Endothelial cell of umbilical vein (primary cell): Measurements from ENCODE around the gene PAOX. TPM values are rescaled to one million over a fixed set of nuclear protein-coding genes. Genes with fewer than 3 reads are reported as not detected.

Source experiments
- BruUV-seq: library from RNA; stranded (reverse); fragments of 400-500 nt; replicated peaks from 2 replicates; lab custom pipeline; 2021; lab: Mats Ljungman, UMichigan
- CTCF ChIA-PET: fragments of 300-600, 350-600 bp; sonication (Branson Sonifier 250); formaldehyde crosslinking; loops from one replicate; lab custom pipeline; 2021; ENCODE audit warnings: antibody characterized with exemption, inconsistent platforms; lab: Charles Lee
- POLR2A ChIA-PET: fragments of 300-600, 350-600 bp; sonication (Branson Sonifier 250); formaldehyde crosslinking; loops from one replicate; lab custom pipeline; 2021; ENCODE audit warnings: antibody characterized with exemption, inconsistent platforms; lab: Charles Lee
- DNase-seq: peaks from one replicate; pipeline ENCODE4 v3.0.0-alpha.2; 2011; ENCODE audit warnings: low read depth, low spot score
- FAIRE-seq: peaks from 2 replicates; lab custom pipeline; 2011; peaks lifted over from hg19 to GRCh38; lab: Jason Lieb, UNC
- H2AFZ ChIP-seq: 2 replicates; pipeline ENCODE4 v1.6.0; 2012; ENCODE audit warnings: low read depth, low read length, control low read depth, inconsistent platforms
- H3K27ac ChIP-seq: 2 replicates; pipeline ENCODE4 v1.5.1; 2011; ENCODE audit warnings: low read depth, mild to moderate bottlenecking, control low read depth, low read length, moderate library complexity; ENCODE audit not compliant: insufficient read depth
- H3K27me3 ChIP-seq, 2 experiments: 2 replicates each; pipeline versions ENCODE4 v1.6.0 to v1.6.1; 2011; ENCODE audit warnings: low read length in 2 of 2, mixed read lengths in 1 of 2; ENCODE audit not compliant: control insufficient read depth in 2 of 2, insufficient read depth in 2 of 2
- H3K36me3 ChIP-seq, 2 experiments: 2 replicates in 1 of 2; 3 replicates in 1 of 2; pipeline ENCODE4 v1.5.1; 2011; ENCODE audit warnings: low read length in 2 of 2, mild to moderate bottlenecking in 1 of 2, moderate library complexity in 1 of 2; ENCODE audit not compliant: control insufficient read depth in 2 of 2, insufficient read depth in 2 of 2; ENCODE audit errors: extremely low read depth in 1 of 2
- H3K4me1 ChIP-seq: 3 replicates; pipeline ENCODE4 v1.5.1; 2011; ENCODE audit warnings: mild to moderate bottlenecking, low read length; ENCODE audit not compliant: control insufficient read depth, insufficient read depth; ENCODE audit errors: extremely low read depth
- H3K4me2 ChIP-seq: 2 replicates; pipeline ENCODE4 v1.6.1; 2011; ENCODE audit warnings: low read length, control low read depth, mixed read lengths; ENCODE audit not compliant: insufficient read depth
- H3K4me3 ChIP-seq, 3 experiments: fragments of 200-600 bp in 1 of 3; sonication (generic), shearing (Covaris generic) in 1 of 3; replicated peaks in 1 of 3; 2 replicates each; pipeline ENCODE4 v1.5.1; 2011 to 2016; ENCODE audit warnings: control low read depth in 3 of 3, low read length in 3 of 3, mild to moderate bottlenecking in 2 of 3, inconsistent platforms in 1 of 3, low read depth in 1 of 3, moderate library complexity in 1 of 3; ENCODE audit not compliant: insufficient read depth in 1 of 3
- H3K79me2 ChIP-seq: 2 replicates; pipeline ENCODE4 v1.6.0; 2012; ENCODE audit warnings: low read length, inconsistent platforms; ENCODE audit not compliant: control insufficient read depth, insufficient read depth
- H3K9ac ChIP-seq: replicated peaks from 2 replicates; pipeline ENCODE3; 2011; ENCODE audit warnings: low read length, control low read depth; ENCODE audit not compliant: insufficient read depth; ENCODE audit errors: extremely low read depth
- H3K9me1 ChIP-seq: replicated peaks from 3 replicates; pipeline ENCODE4 v1.6.0; 2011; ENCODE audit warnings: mild to moderate bottlenecking, low read length; ENCODE audit not compliant: control insufficient read depth, insufficient read depth; ENCODE audit errors: extremely low read depth
- H3K9me3 ChIP-seq: replicated peaks from 2 replicates; pipeline ENCODE4 v1.5.1; 2012; ENCODE audit warnings: low read length, inconsistent platforms; ENCODE audit not compliant: control insufficient read depth, insufficient read depth
- H4K20me1 ChIP-seq: replicated peaks from 2 replicates; pipeline ENCODE3; 2011; ENCODE audit warnings: mild to moderate bottlenecking, low read length; ENCODE audit not compliant: control insufficient read depth, insufficient read depth; ENCODE audit errors: extremely low read depth
- EZH2 ChIP-seq: IDR thresholded peaks from 2 replicates; pipeline ENCODE4 v1.6.1; 2012; ENCODE audit warnings: borderline replicate concordance, low read depth, mild to moderate bottlenecking, moderate library complexity, low read length, inconsistent platforms; ENCODE audit not compliant: severe bottlenecking
- FOS ChIP-seq: IDR thresholded peaks from 2 replicates; pipeline ENCODE4 v1.6.1; 2011; ENCODE audit warnings: mild to moderate bottlenecking, low read length, moderate library complexity, borderline replicate concordance; ENCODE audit not compliant: insufficient read depth
- GATA2 ChIP-seq: IDR thresholded peaks from 2 replicates; pipeline ENCODE4 v1.7.0; 2011; ENCODE audit warnings: low read depth, mild to moderate bottlenecking, moderate library complexity, mixed read lengths, low read length; ENCODE audit not compliant: insufficient read length, insufficient read depth
- JUN ChIP-seq: IDR thresholded peaks from 2 replicates; pipeline ENCODE4 v1.6.1; 2011; ENCODE audit warnings: borderline replicate concordance, low read depth; ENCODE audit not compliant: insufficient read length, insufficient read depth
- MYC ChIP-seq: IDR thresholded peaks from one replicate; pipeline ENCODE4 v1.6.1; 2011; ENCODE audit warnings: mild to moderate bottlenecking, low read depth, low read length
- POLR2A ChIP-seq: IDR thresholded peaks from 2 replicates; pipeline ENCODE4 v1.6.1; 2012; ENCODE audit warnings: low read depth, mild to moderate bottlenecking, control low read depth, low read length
- POLR2AphosphoS5 ChIP-seq: IDR thresholded peaks from 2 replicates; pipeline ENCODE4 v1.6.1; 2012; ENCODE audit warnings: low read depth, mild to moderate bottlenecking, control low read depth, low read length, moderate library complexity; ENCODE audit not compliant: insufficient read depth
- dilution Hi-C: fragments of 300-500 bp; cut with MboI; formaldehyde crosslinking; loops from one replicate; pipeline ENCODE4 v1.15.0; 2019; ENCODE audit warnings: low sequenced_read_pairs; ENCODE audit not compliant: extremely low pct_ligation_motif_present
- intact Hi-C: fragments of 100-400 bp; cut with micrococcal nuclease; formaldehyde crosslinking; loops from one replicate; pipeline ENCODE4 v1.10.0; 2022
- polyA plus RNA-seq, 4 experiments: library from polyadenylated mRNA; depleted of rRNA in 3 of 4; stranded (reverse) in 3 of 4; unstranded in 1 of 4; fragments of >200 nt; gene quantifications; 2 replicates each; pipeline versions ENCODE4 v1.2.1 to v1.2.3, GENCODE V29; 2011 to 2012; ENCODE audit warnings: missing spikeins in 1 of 4
- total RNA-seq: library from RNA; stranded (reverse); gene quantifications from 2 replicates; pipeline ENCODE4 v1.2.3, GENCODE V29; 2021
- TF ChIP-seq, protein P1 (sequence below), 2 donors: IDR thresholded peaks; 1 replicate in 1 of 2; 2 replicates in 1 of 2; pipeline ENCODE4 v1.5.1; 2011; ENCODE audit warnings: low read length in 2 of 2, mild to moderate bottlenecking in 2 of 2, moderate library complexity in 2 of 2, control low read depth in 1 of 2, inconsistent platforms in 1 of 2, low read depth in 1 of 2; ENCODE audit not compliant: insufficient read depth in 1 of 2; ENCODE audit errors: extremely low read depth in 1 of 2
- TF ChIP-seq, protein P2 (sequence below): IDR thresholded peaks from 2 replicates; pipeline ENCODE4 v1.6.1; 2011; ENCODE audit not compliant: insufficient read depth, insufficient read length

Gene PAOX
- total and polyA plus RNA-seq, 2 donors (not counting 3 experiments of a cell fraction or from before 2014, with no cell fraction given): 2.6 to 3.8 TPM

DNA sequence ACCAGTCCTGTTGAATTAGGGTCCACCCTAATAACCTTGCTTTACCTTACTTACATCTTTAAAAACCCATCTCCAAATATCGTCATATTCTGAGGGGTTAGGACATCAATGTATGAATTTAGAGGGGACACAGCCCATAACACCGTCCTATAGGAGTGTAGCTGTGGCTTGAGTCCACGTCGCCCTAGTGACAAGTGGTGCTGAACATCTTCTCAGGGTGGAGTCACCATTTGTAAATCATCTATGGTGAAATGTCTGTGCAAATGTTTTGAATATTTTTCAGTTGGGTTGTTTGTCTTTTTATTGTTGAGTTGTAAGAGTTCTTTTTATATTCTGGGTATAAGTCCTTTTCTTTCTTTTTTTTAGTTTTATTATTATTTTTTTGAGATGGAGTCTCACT lies 37.1 kb upstream of the PAOX start:
- dilution Hi-C loops (no loop called here), intact Hi-C loops (no loop called here)
- Histone ChIP-seq H4K20me1 (no peaks in the 10 kb centered on the region), H3K79me2 (no peaks in the 10 kb centered on the region), H3K27me3 (peaks cover 4 to 6% of the 10 kb centered on the region in 2 experiments), H3K9me3 (no peaks in the 10 kb centered on the region), H3K9ac (no peak overlapping the region), H3K36me3 (no peaks in the 10 kb centered on the region), H3K9me1 (no peaks in the 10 kb centered on the region), H3K4me2 (no peak overlapping the region), H3K4me3 (no peak overlapping the region), H3K27ac (no peak overlapping the region), H2AFZ (no peak overlapping the region), H3K4me1 (no peaks in the 10 kb centered on the region)
- FAIRE-seq (no peak), DNase-seq (no peak)
- TF ChIP-seq, protein P1, sequence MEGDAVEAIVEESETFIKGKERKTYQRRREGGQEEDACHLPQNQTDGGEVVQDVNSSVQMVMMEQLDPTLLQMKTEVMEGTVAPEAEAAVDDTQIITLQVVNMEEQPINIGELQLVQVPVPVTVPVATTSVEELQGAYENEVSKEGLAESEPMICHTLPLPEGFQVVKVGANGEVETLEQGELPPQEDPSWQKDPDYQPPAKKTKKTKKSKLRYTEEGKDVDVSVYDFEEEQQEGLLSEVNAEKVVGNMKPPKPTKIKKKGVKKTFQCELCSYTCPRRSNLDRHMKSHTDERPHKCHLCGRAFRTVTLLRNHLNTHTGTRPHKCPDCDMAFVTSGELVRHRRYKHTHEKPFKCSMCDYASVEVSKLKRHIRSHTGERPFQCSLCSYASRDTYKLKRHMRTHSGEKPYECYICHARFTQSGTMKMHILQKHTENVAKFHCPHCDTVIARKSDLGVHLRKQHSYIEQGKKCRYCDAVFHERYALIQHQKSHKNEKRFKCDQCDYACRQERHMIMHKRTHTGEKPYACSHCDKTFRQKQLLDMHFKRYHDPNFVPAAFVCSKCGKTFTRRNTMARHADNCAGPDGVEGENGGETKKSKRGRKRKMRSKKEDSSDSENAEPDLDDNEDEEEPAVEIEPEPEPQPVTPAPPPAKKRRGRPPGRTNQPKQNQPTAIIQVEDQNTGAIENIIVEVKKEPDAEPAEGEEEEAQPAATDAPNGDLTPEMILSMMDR (IDR thresholded peaks at IDR 0.05; ENCODE audit: extremely low read depth in 1 of 2, insufficient read depth in 1 of 2, low read depth in 1 of 2, low read length in 2 of 2): no peak
- TF ChIP-seq GATA2 (no peak), POLR2AphosphoS5 (no peak), FOS (no peak)
- CTCF ChIA-PET: interaction anchor here (1.0 kb wide), 2 partner anchors 12 to 13 kb away, joined by 3 to 5 read pairs; no protein-coding TSS in a partner anchor
- no TSS peak for BruUV-seq
- POLR2A ChIA-PET: no interaction called here

GRCh38 chr10:133342942-133343341 lies 36.1 kb upstream of the PAOX start:
- H3K36me3 ChIP-seq: no peaks in the 10 kb centered on the region
- TF ChIP-seq FOS (no peak), MYC (no peak), POLR2A (no peak), POLR2AphosphoS5 (no peak), JUN (no peak), GATA2 (no peak), EZH2 (no peak)
- TF ChIP-seq, protein P1 (IDR thresholded peaks at IDR 0.05; ENCODE audit: extremely low read depth in 1 of 2, insufficient read depth in 1 of 2, low read depth in 1 of 2, low read length in 2 of 2): no peak
- TF ChIP-seq, protein P2, sequence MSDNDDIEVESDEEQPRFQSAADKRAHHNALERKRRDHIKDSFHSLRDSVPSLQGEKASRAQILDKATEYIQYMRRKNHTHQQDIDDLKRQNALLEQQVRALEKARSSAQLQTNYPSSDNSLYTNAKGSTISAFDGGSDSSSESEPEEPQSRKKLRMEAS: no peak
- no peaks in the 10 kb centered on the region for H3K9me1 ChIP-seq
- FAIRE-seq (no peak), DNase-seq (no peak)
- H3K27me3 ChIP-seq: no peaks in the 10 kb centered on the region
- intact Hi-C loops: no loop called here
- no peaks in the 10 kb centered on the region for H3K4me1 ChIP-seq
- POLR2A ChIA-PET: interaction anchor here (0.7 kb wide), 1 partner anchor 35 kb away, joined by 5 read pairs; no protein-coding TSS in a partner anchor
- BruUV-seq: no TSS peak
- H3K4me3 ChIP-seq: no peak overlapping the region
- H3K9me3 ChIP-seq: no peaks in the 10 kb centered on the region
- H2AFZ ChIP-seq: no peak overlapping the region
- dilution Hi-C loops: no loop called here
- CTCF ChIA-PET: interaction anchor here (0.6 to 1.3 kb wide), 2 partner anchors 10 to 15 kb away, joined by 3 to 5 read pairs; partner anchors contain the start of gene FUOM
- H3K79me2 ChIP-seq: no peaks in the 10 kb centered on the region
- no peak overlapping the region for H3K27ac ChIP-seq
- no peak overlapping the region for H3K4me2 ChIP-seq
- no peak overlapping the region for H3K9ac ChIP-seq
- H4K20me1 ChIP-seq: no peaks in the 10 kb centered on the region
